HFFc6 (cell line): ENCODE results near the gene DPEP3. TPM values are rescaled to one million over a fixed set of nuclear protein-coding genes. Genes with fewer than 3 reads are reported as not detected.
A peak's percentile ranks its signal among the peaks of the same experiment; 100 is the strongest.
"Not testable (repeated sequence)": the region's sequence is repeated elsewhere in the genome, so short reads cannot be mapped to it uniquely, and the experiment has no call there.

Experiments
- DNase-seq: peaks from one replicate; pipeline ENCODE4 v3.0.0-alpha.2; 2018
- H3K27ac Mint-ChIP-seq: 2 replicates; pipeline ENCODE4 v1.8.0; 2020; ENCODE audit warnings: mild to moderate bottlenecking, mixed read lengths
- H3K27me3 Mint-ChIP-seq: 2 replicates; pipeline ENCODE4 v1.8.0; 2021; ENCODE audit warnings: mild to moderate bottlenecking, moderate library complexity, mixed read lengths; ENCODE audit not compliant: insufficient read depth
- H3K36me3 Mint-ChIP-seq: 2 replicates; pipeline ENCODE4 v1.8.0; 2021; ENCODE audit warnings: low read depth, mixed read lengths
- H3K4me1 Mint-ChIP-seq: 2 replicates; pipeline ENCODE4 v1.8.0; 2020; ENCODE audit warnings: low read depth, mixed read lengths
- H3K4me3 Mint-ChIP-seq: 2 replicates; pipeline ENCODE4 v1.8.0; 2020; ENCODE audit warnings: mild to moderate bottlenecking, moderate library complexity, mixed read lengths
- H3K9me3 Mint-ChIP-seq: 2 replicates; pipeline ENCODE4 v1.8.0; 2020; ENCODE audit warnings: mild to moderate bottlenecking, mixed read lengths
- CTCF ChIP-seq: fragments of 200-600 bp; sonication (generic); IDR thresholded peaks from 2 replicates; pipeline ENCODE4 v1.5.0; 2021; ENCODE audit warnings: antibody characterized with exemption, mild to moderate bottlenecking
- total RNA-seq, 6 experiments: library from RNA; stranded (reverse); fragmentation: NEBNext Ultra II Directional; extraction: Animal tissue kit (Norgen Biotek cat#: 25700); gene quantifications; 2 replicates in 1 of 6; 3 replicates in 5 of 6; pipeline ENCODE4 v1.2.3, GENCODE V29; 2021

DPEP3 gene
- total RNA-seq, 6 experiments from 2014 or later: not detected

GRCh38 chr16:67996666-67997065 is 16.4 kb upstream of the DPEP3 start:
- H3K27me3 Mint-ChIP-seq: peaks cover 2% of the 10 kb centered on the region
- DNase-seq: no peak
- no peak overlapping the region for H3K27ac Mint-ChIP-seq
- H3K36me3 Mint-ChIP-seq: no peaks in the 10 kb centered on the region
- no peaks in the 10 kb centered on the region for H3K9me3 Mint-ChIP-seq
- no peak for TF ChIP-seq CTCF
- H3K4me3 Mint-ChIP-seq: no peak overlapping the region
- peaks cover 10% of the 10 kb centered on the region for H3K4me1 Mint-ChIP-seq

- no peak for DNase-seq
- no peak for TF ChIP-seq CTCF
- Mint-ChIP-seq H3K4me1 (peaks cover 8% of the 10 kb centered on the region), H3K9me3 (no peaks in the 10 kb centered on the region), H3K4me3 (no peak overlapping the region), H3K36me3 (no peaks in the 10 kb centered on the region), H3K27ac (no peak overlapping the region), H3K27me3 (peaks cover 2% of the 10 kb centered on the region)
Measured at GRCh38 chr16:67995423-67995822, 15.1 kb upstream of the DPEP3 start.

GRCh38 chr16:67994040-67994408 is 13.7 kb upstream of the DPEP3 start:
- H3K36me3 Mint-ChIP-seq, H3K27me3 Mint-ChIP-seq, H3K4me1 Mint-ChIP-seq, DNase-seq, H3K9me3 Mint-ChIP-seq, H3K4me3 Mint-ChIP-seq, H3K27ac Mint-ChIP-seq: not testable (repeated sequence)

GRCh38 chr16:67993207-67994039 is 13.1 kb upstream of the DPEP3 start:
- peaks cover 2% of the 10 kb centered on the region for H3K27me3 Mint-ChIP-seq

GRCh38 chr16:67992661-67993206 is 12.4 kb upstream of the DPEP3 start:
- no peaks in the 10 kb centered on the region for H3K9me3 Mint-ChIP-seq
- H3K27me3 Mint-ChIP-seq: peaks cover 2% of the 10 kb centered on the region
- TF ChIP-seq CTCF: no peak
- H3K27ac Mint-ChIP-seq: no peak overlapping the region
- no peak overlapping the region for H3K4me3 Mint-ChIP-seq
- peaks cover 6% of the 10 kb centered on the region for H3K4me1 Mint-ChIP-seq
- no peak for DNase-seq
- no peaks in the 10 kb centered on the region for H3K36me3 Mint-ChIP-seq

More at GRCh38 chr16:67993207-67994039, 13.1 kb upstream of the DPEP3 start:
- Mint-ChIP-seq H3K36me3 (no peaks in the 10 kb centered on the region), H3K27ac (peak overlapping the region; percentile 29; the same call in 1 of the 2 replicates), H3K9me3 (no peaks in the 10 kb centered on the region), H3K4me3 (0 out of 2 replicates have a peak overlapping the region, but pooled peaks have one; percentile 28), H3K4me1 (no peaks in the 10 kb centered on the region)
- DNase-seq: peak; percentile 27
- peak; percentile 100 for TF ChIP-seq CTCF

GRCh38 chr16:67990018-67990386 is 9.7 kb upstream of the DPEP3 start:
- H3K27ac Mint-ChIP-seq: no peak overlapping the region
- H3K4me3 Mint-ChIP-seq: no peak overlapping the region
- H3K27me3 Mint-ChIP-seq: peaks cover 2% of the 10 kb centered on the region
- H3K9me3 Mint-ChIP-seq: no peaks in the 10 kb centered on the region
- no peak for DNase-seq
- H3K4me1 Mint-ChIP-seq: peaks cover 12% of the 10 kb centered on the region
- H3K36me3 Mint-ChIP-seq: no peaks in the 10 kb centered on the region
- TF ChIP-seq CTCF: no peak
